NCI-H1436 treated with DMSO at 0.1 percent for 48 hours (cell line): Measurements from ENCODE around the gene WNT3.
"Not testable (repeated sequence)": the region's sequence is repeated elsewhere in the genome, so short reads cannot be mapped to it uniquely, and the experiment has no call there.

Experiments used
- DNase-seq: peaks from one replicate; lab custom pipeline; 2025; lab: John Stamatoyannopoulos, UW

WNT3 gene, protein sequence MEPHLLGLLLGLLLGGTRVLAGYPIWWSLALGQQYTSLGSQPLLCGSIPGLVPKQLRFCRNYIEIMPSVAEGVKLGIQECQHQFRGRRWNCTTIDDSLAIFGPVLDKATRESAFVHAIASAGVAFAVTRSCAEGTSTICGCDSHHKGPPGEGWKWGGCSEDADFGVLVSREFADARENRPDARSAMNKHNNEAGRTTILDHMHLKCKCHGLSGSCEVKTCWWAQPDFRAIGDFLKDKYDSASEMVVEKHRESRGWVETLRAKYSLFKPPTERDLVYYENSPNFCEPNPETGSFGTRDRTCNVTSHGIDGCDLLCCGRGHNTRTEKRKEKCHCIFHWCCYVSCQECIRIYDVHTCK

DNA sequence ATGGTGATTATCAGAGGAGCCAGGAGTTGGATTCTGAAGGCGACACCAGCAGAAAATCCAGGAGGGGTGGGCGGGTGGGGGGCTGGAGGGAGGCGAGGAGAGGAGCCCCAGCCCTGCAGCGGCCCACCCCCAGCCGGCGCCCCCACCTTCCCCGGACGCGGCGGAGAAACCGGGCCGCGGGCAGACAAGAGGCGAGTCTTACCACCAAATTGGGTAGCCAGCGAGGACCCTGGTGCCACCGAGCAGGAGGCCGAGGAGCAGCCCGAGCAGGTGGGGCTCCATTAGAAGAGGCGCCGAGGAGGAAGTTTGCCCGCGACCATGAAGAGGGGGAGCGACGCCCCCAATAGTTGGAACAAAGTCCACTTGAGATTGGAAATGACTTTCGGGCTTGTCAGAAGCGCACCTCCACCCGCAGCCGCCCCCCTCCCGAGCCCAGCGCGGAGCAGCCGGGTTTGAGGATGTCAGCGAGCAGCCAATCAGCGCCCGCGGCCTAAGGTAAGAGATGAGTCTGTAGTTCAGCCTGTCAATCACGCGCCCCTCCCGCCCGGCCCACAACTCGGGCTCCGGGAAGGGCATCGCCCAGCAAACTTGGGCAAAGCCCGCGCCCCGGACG, at the start of gene WNT3:
Gene WNT3 (minus strand): TSS at position 377 of the 613 bp plus-strand sequence. CDS start 95 bp downstream, at position 282.
- no peak for DNase-seq

DNA sequence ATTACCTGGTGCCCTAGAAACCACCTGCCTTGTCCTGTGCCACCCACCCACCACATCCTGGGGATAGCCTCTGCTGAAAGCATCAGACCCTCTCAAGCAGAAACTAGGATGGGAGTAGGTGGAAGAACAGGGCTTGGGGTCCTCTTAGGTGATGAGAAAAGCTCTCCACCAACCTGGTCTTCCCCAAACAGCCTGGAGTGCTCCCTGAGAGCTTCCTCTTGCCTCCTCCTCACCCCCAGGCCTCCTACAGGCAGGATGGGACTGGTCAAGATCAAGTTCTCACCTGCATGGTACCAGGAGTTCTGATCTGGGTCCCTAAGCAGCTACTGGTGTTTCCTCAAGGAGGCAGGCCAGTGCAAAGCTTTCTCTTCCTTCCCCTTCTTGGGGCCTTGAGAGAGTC, 48.3 kb upstream of the WNT3 start:
- no peak for DNase-seq

DNA sequence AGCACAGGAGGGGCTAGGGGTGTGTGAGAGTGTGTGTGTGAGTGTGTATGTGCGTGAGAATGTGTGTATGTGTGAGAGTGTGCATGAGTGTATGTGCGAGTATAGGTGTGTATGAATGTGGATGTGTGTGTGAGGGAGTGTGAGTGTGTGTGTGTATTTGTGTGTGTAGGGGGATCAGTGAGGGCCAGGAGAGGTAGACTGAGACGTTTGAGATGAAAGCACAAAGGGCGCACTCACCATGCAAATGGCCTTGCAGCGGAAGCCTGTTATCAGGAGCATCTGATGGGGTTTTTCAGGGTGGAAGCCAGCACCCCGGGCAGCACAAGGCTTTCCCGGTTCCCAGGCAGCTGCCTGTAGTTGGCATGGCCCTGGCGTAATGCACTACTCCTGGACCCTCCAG, 47.8 kb upstream of the WNT3 start:
- no peak for DNase-seq

DNA sequence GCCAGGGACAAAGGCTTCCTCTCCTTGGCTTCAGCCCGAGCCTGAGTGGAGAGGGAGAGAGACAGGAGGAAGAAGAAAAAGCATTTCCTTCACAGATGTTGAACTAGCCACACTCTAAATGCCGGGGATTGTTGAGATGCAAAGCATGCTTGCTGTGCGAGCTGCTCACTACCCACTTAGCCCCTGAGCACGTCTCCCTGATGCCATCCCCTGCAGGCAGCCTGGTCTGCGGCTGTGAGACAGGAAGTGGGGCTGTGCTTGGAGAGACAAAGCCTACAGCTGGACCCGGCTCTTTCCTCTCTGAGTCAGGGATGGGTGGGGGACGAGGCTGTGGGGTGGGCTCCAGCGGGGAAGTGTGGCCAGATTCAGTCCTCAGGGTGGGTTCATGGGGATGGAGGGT, 46.6 kb upstream of the WNT3 start:
- DNase-seq, result no peak

DNA sequence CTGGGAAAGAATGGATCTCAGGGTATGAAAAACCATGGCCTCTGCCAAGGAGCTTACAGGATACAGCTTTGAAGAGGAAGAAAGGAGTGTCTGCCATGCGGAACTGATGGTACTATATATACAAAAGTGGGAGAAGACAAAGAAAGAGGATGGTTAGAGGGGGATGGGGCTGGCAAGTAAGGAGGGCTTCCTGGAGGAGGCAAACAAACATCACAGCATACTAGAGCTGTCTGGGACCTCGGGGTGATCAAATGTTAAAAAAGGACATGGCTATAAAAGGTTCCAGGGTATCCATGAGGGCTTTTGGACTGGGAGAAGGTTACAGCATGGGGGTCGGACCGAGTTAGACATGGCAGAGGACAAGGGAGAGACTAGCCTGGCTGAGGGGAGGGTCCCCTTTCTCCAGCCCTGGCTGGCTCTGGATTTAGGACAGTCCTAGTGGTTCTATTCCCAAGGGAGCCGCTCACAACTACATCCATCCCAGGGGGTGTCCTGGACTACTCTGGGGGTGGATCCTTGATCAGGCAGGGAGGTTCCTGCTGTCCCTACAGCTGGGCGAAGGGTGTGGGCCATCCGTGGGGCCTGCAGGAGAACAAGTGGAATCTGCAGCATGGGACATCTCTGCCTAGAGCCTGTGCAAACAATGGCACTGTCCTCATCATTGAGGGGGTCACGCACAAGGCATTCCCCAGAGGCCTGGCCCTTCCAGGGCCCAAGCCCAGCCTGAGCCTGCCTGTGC, 45.1 kb upstream of the WNT3 start:
- no peak for DNase-seq

DNA sequence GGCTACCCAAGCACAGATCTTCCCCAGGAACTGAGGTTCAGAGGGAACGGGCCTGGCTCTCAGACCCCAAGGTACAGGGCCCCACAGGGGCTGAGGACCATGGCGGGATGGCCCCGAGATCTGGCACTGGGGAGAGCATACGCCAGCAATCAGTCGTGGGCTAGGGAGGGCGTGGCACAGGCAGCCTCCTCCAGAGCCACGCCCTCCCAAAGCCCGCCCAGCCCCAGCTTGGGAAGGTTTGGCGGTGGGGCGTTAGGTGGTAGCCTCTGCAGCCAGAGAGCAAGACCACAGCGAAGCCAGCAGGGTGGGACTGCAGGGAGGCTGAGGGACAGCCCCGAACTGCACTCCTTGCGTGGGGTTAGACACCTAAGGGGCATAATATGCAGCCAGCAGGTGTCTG, 44.5 kb upstream of the WNT3 start:
- DNase-seq, result no peak

DNA sequence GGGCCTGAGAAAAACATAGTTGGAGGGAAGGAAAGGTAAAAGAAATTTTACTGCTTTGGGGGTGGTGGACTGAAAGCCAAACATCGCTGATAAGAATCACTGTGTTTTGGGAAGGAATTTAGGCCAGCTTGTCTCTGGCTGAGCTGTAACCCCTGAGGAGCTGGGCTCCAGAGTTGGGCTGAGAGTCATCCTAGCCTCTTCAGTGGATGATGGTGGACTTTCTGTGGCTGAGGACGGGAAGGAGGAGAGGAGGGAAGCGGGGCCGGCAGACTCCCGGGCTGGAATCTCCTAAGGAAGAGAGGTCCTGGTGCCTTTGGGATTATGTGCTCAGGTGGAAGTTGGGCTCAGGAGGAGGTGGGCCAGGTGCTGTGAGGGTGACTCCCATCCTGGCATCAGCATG, 41.5 kb upstream of the WNT3 start:
- no peak for DNase-seq

DNA sequence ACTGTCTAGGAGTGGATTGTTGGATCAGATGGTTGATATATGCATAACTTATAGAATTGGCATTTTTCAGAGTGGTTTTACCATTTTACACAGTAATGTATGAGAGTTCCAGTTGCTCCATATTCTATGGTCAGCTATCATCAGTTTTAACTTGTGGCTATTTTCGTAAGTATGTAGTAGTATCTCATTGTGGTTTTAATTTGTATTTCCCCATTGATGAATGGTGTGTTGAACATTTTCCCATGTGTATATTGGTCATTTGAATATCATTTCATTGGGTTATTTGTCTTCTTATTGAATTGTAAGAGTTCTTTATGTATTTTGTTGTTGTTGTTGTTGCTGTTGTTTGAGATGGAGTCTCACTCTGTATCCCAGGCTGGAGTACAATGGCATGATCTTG, 39.1 kb upstream of the WNT3 start:
- no peak for DNase-seq

DNA sequence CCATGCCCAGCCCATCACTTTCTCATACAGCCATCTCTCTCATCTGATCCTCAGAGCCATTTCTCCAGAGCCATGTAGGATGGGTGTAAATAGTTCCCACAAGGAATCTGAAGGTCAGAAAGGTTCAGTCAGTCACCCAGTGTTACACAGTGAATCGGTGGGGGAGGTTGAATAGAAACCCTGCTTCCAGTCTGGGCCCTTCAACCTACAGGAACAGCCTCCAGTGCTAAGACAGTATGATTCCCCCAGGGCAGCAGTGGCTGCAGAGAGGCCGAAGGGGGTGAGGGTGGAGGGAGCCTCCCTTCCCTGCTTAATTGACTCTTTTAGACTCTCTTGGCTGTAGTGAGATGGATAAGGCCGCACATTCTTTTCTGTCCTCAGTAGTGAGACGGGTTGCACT, 36.5 kb upstream of the WNT3 start:
- DNase-seq, result no peak

DNA sequence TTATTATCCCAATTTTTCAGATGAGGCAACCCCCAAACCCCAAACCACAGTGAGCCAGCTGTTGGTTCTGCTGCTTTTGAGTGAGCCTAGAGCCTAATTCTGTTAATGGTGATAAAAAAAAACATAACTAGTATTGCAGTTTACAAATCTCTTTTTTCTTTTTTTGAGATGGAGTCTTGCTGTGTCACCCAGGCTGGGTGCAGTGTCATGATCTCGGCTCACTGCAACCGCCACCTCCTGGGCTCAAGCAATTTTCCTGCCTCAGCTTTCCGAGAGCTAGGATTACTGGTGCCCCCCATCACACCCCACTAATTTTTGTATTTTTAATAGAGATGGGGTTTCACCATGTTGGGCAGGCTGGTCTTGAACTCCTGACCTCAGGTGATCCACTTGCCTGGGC, 36.0 kb upstream of the WNT3 start:
- no peak for DNase-seq

DNA sequence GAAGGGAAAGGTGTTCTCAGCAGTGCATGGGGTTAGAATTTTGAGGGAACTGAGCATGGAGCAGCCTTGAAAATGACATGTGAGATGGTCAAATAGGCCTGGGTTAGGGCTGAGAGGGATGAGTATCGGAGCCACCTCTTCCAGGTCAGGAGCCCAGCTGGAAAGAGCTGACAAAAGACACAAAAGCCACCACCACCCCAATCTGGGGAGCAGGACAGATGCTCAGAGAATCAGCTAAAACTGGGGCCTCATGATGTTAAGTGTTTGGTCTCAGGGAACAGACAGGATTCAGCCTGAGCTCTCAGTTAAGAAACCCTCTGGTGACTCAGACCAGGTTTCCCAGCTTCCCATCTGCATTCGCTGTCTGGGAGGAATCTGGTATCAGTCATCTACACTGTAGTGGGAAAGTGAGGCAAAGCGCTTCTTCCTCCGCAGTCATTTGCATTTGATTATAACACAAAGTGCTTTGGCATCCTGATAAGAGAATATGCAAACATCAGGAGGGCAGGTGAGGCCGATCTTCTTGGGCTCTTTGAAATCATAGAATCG, 35.5 kb upstream of the WNT3 start:
- no peak for DNase-seq

DNA sequence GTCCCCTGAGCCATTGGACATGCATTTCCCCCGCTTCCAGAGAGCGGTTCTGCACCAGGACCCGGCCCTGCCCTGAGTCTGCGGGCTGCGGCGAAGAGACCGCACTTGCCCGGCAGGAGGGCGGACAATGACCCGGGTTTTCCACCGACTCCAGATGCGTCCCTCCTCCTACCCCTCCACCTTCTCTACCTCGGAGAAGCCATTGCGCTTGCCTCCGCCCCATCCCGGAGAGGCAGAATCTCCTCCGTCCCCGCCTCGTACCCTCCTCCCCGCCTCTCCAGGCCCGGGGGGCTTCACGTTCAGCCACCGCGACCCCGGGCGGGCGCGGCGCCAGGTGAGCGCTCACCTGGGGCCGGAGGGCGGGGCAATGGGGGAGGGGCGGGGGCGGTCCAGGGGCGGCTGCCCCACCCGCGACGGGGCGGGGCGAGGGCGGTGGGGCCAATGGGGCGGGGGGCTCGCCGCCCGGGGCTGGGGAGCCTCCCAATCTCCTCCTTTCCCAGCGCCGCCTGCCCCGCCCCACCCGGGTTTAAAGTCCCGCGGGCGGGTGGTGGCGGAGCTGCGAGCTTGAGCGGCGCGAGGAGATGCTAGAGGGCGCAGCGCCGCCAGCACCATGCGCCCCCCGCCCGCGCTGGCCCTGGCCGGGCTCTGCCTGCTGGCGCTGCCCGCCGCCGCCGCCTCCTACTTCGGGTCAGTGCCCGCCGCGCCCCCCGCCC, 32.7 kb upstream of the WNT3 start, which contains the start of gene WNT9B:
Gene WNT9B (plus strand): TSS at position 555 of the 713 bp plus-strand sequence. CDS start 56 bp downstream, at position 611.
- no peak for DNase-seq

DNA sequence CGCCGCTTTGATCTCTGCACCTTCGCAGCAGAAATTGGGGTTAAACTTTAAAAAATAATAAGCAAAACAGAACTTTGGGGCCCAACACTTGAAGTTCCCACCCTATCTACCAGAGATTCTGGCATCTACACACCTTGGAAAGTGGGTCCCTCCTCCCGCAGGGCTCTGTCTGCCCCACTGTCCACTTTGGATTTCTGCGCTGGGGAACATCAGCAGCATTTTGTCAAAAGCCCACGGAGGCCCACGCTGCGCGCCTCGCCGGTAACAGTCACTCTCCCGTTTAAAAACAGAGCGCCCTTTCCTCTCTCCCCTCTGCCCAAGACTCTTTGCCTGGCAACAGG, 32.2 kb upstream of the WNT3 start:
- no peak for DNase-seq

DNA sequence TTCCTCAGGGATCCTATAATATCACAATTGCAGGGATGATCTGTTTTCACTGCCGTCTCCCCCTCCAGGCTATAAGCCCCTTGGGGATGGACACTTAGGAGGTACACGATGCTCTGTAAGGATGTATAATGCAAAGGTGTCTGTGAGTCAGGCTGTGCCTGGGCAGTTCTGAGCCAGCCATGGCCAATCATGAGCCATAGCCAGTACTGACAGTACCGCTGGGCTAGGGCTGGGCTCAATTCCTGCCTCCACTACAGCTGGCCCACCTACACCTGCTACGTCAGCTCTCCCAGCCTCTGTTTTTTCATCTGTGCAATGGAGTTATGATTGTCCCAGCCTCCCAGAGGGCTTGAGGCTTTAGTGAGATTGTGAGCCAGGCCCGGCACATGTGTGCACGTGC, 30.0 kb upstream of the WNT3 start:
- DNase-seq, result no peak

DNA sequence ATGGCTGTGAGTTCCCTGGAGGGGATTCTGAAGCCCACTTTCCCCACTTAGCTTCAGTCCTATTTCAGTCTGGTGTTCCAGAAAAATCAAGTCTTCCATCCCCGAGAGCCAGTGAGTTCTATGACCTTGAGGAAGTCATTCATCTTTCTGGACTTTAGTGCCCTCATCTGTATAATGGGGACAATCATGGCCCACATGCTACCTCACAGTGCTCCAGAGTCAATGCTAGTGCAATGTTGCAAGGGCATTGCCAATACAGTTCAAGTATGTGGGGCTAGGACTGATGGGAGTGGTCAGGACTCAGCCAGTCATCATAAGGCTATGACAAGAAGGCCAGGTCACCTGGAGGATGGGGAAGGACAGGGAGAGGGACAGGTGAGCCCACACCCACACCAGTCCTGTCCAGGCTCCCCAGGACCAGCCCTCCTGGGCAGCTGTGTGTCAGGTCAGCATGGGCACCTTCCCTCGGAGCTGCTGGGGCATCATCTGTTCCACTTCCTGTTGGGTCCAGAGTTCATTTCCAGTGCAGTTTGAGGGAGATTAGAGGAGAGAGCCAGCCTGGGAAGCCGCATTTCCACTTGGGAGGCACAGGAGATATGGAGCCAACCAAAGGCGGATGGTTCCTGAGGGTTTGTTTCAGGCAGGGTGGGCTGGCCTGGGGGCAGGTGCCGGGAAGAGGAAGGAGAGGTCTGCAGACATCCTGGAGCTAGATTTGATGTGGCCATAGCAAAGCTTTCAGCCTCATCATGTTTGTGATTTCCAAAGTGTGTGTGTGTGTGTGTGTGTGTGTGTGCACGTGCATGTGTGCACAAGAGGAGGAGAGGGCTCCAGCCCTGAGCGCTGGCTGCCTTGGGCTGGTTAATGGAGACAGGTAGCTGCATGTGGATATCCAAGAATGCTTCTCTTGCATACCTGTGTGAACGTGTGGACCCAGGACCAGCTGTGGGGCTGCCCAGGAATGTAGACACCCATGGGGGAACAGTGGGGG, 29.0 kb upstream of the WNT3 start:
- no peak for DNase-seq

DNA sequence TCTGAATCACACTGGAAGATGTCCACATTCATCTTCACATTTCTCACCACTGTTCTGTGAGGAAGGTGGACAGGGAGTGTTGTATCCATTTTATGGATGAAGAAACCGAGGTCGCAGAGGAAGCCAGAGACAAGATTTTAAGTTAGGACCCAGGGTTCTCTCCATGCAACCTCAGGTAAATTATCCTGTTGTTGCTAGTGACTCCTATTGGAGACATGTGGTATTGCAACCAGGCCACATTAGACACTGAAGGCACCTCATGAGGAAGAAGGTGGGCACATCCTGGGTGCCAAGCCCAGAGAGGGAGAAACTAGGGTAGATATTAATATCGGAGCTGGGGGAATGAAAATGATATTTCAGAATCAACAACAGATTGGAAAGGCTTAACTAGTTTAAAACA, 24.3 kb upstream of the WNT3 start:
- no peak for DNase-seq

DNA sequence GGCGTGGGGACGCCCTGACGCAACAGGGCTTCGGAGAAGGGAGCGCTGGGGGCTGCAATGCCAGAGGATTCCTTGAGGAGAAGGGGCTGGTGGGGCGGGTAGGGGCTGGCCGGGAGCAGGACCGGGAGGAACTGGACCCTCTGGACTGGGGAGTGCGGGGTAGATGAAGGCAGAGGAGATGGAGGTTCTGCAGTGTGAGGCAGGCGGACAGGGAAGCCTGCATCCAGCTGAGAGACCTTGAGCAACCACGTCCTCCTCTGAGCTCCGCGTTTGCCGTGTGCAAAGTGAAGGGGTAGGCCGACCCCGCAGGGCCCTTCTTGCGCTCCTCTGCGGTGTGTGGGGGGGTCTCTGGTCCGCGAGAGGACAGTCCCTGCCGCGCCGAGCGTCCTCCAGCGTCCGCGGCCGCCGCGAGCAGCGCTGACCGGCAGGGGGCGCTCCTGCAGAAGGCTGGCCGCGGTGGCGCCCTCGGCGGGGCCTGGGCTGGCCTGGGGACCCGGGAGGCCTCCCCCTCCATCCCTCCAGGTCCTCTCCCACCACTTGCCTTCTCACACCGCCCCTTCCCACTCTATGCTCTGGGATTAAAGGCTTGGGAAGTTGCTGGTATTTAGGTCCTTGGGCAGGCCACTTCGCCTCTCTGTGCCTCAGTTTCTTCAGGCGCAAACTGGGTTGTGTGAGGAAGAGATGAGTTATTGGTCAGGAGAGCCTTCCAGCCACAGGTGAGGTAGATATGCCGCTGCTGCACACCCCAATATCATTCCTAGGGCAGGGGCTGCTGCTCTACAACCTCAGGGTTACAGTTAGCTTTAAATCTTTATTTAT, 23.3 kb upstream of the WNT3 start:
- DNase-seq, result no peak

DNA sequence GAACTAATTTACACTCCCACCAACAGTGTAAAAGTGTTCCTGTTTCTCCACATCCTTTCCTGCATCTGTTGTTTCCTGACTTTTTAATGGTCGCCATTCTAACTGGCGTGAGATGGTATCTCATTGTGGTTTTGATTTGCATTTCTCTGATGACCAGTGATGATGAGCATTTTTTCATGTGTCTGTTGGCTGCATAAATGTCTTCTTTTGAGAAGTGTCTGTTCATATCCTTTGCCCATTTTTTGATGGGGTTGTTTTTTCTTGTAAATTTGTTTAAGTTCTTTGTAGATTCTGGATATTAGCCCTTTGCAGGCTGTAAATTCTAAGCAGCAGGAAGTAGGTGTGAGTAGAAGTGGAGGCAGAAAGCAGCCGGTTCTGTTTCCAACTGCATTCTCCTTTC, 22.1 kb upstream of the WNT3 start:
- DNase-seq, result not testable (repeated sequence)

DNA sequence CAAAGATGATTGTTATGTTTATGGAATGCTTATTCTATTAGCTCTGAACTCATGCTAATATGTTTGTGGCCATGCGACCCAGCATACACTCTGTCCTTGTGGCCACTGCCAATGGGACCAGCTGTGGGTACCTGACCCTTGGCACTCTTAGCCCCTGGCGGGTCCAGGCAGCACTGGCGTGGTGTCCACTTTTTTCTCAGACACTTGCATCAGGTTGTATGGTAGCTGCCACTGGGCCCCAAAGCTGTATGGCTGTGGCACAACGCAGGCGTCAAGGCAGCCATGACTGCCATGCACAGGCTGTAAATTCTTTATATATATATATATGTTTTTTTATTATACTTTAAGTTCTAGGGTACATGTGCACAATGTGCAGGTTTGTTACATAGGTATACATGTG, 20.7 kb upstream of the WNT3 start:
- no peak for DNase-seq

DNA sequence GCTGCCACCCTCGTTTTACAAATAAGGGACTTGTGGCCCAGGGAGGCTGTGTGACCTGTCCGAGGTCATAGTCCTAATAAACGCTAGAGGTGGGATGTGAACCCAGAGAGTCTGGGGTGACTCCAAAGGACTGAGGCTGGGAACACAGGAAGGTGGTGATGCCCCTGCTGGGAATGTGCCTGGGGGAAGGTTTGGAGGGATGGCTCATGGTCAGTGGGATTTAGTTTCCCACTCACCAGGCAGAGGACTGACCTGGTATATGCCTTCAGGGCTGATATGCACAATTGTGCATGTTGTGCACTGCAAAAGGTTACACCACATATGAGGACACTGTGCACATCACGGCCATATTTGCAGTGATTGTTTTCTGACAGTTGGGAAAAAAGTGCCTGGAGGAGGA, 19.0 kb upstream of the WNT3 start:
- no peak for DNase-seq
